Gastroesophageal sphincter (tissue), 4 donors: Measurements from ENCODE around the gene HBG2. TPM values are rescaled to one million over a fixed set of nuclear protein-coding genes. Genes with fewer than 3 reads are reported as not detected.

Source experiments
- ATAC-seq: fragments of 150-250 bp; one replicate; pipeline ENCODE4 v1.9.1; 2016; ENCODE audit warnings: mild to moderate bottlenecking, moderate library complexity
- H3K27ac ChIP-seq, 4 donors: fragments of 200-600 bp; sonication (generic) in 3 of 4; 1 replicate in 3 of 4; 2 replicates in 1 of 4; pipeline ENCODE4 v1.5.1; 2016 to 2019
- H3K27me3 ChIP-seq: fragments of 200-600 bp; sonication (generic); one replicate; pipeline ENCODE4 v1.5.1; 2019
- H3K36me3 ChIP-seq, 2 donors: fragments of 200-600 bp; sonication (generic); one replicate each; pipeline ENCODE4 v1.5.1; 2019; ENCODE audit warnings: control low read depth in 1 of 2
- H3K4me1 ChIP-seq, 3 donors: fragments of 200-600 bp; sonication (generic); 1 replicate in 2 of 3; 2 replicates in 1 of 3; pipeline ENCODE4 v1.5.1; 2016 to 2019; ENCODE audit warnings: control low read depth in 2 of 3
- H3K4me3 ChIP-seq, 2 donors: fragments of 200-600 bp; sonication (generic); one replicate each; pipeline ENCODE4 v1.5.1; 2019; ENCODE audit warnings: mild to moderate bottlenecking in 1 of 2, moderate library complexity in 1 of 2
- H3K9me3 ChIP-seq, 3 donors: fragments of 200-600 bp; sonication (generic); one replicate each; pipeline ENCODE4 v1.5.1; 2017 to 2019; ENCODE audit warnings: control low read depth in 2 of 3
- CTCF ChIP-seq, 4 experiments: fragments of 200-600 bp in 2 of 4; fragments of 450-650 bp in 2 of 4; sonication (generic) in 1 of 4; IDR thresholded peaks; one replicate each; pipeline ENCODE4 v1.5.1; 2017 to 2019; ENCODE audit warnings: antibody characterized with exemption in 4 of 4, mild to moderate bottlenecking in 2 of 4, moderate library complexity in 2 of 4
- EP300 ChIP-seq: sonication (generic); formaldehyde crosslinking; IDR thresholded peaks from one replicate; pipeline ENCODE4 v1.6.1; 2017; ENCODE audit warnings: antibody characterized with exemption, mild to moderate bottlenecking
- POLR2A ChIP-seq, 2 donors: fragments of 450-650 bp; IDR thresholded peaks; one replicate each; pipeline ENCODE4 v1.6.1; 2017; ENCODE audit warnings: antibody characterized with exemption in 2 of 2, mild to moderate bottlenecking in 2 of 2, moderate library complexity in 1 of 2
- POLR2AphosphoS5 ChIP-seq: sonication (generic); formaldehyde crosslinking; IDR thresholded peaks from one replicate; pipeline ENCODE4 v1.6.1; 2017; ENCODE audit warnings: antibody characterized with exemption
- WGBS, 2 donors: methylation state at CpG; one replicate each; pipeline ENCODE4 v1.1.5; 2018; ENCODE audit warnings: low coverage in 1 of 2; 5-methylcytosine and 5-hydroxymethylcytosine counted together
- total RNA-seq, 4 donors: library from RNA; depleted of rRNA; stranded (reverse); fragments of >200 nt; gene quantifications; one replicate each; pipeline ENCODE4 v1.1.0, GENCODE V29; 2016

Gene HBG2
- total RNA-seq, 4 donors from 2014 or later, result not detected

DNA sequence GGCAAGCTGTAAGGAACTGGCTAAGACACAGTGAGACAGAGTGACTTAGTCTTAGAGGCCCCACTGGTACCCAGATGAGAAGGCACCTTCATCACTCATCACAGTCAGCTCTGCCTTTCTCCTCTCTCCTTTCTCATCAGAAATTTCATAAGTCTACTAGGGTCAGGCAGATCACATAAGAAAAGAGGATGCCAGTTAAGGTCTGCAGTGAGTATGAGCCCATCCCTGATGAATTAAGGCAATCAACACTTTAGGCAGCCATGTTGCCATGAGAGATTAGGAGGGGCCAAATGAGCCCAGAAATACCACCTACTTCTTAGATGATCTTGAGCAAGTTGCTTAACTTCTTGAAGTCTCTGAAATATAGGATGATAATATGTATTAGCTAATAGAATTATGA is 27.0 kb upstream of the HBG2 start:
- Histone ChIP-seq H3K9me3 (no peaks in the 10 kb centered on the region), H3K27ac (no peak overlapping the region), H3K4me1 (peaks cover 0 to 6% (median 0%) of the 10 kb centered on the region in 3 donors), H3K4me3 (no peak overlapping the region), H3K36me3 (no peaks in the 10 kb centered on the region), H3K27me3 (no peaks in the 10 kb centered on the region)
- no peak for ATAC-seq
- no peak for TF ChIP-seq POLR2A (IDR thresholded peaks at IDR 0.05)
- no peak for TF ChIP-seq EP300
- TF ChIP-seq POLR2AphosphoS5, result no peak
- no peak for TF ChIP-seq CTCF (IDR thresholded peaks at IDR 0.05)

GRCh38 chr11:5280582-5281102 is 26.1 kb upstream of the HBG2 start:
- Histone ChIP-seq H3K4me1 (peaks cover 0 to 6% (median 0%) of the 10 kb centered on the region in 3 donors), H3K4me3 (no peak overlapping the region), H3K27me3 (no peaks in the 10 kb centered on the region), H3K27ac (no peak overlapping the region), H3K9me3 (no peaks in the 10 kb centered on the region), H3K36me3 (no peaks in the 10 kb centered on the region)
- peak; percentile 92 for ATAC-seq
- peak; percentile 63 for TF ChIP-seq POLR2AphosphoS5
- no peak for TF ChIP-seq POLR2A (IDR thresholded peaks at IDR 0.05)
- no peak for TF ChIP-seq EP300
- TF ChIP-seq CTCF (IDR thresholded peaks at IDR 0.05), result no peak
- 5 to 33% methylated on average over 1 to 3 of the region's 3 CpGs for WGBS, 2 donors

GRCh38 chr11:5279471-5280090 is 25.0 kb upstream of the HBG2 start:
- no peaks in the 10 kb centered on the region for H3K27me3 ChIP-seq
- TF ChIP-seq CTCF (IDR thresholded peaks at IDR 0.05), result no peak
- TF ChIP-seq POLR2A (IDR thresholded peaks at IDR 0.05), result no peak
- no peak for TF ChIP-seq EP300
- no peak for TF ChIP-seq POLR2AphosphoS5
- H3K9me3 ChIP-seq, result no peaks in the 10 kb centered on the region
- 72 to 80% methylated on average over 4 of the region's 4 CpGs for WGBS, 2 donors
- H3K4me1 ChIP-seq, result peaks cover 0 to 6% (median 0%) of the 10 kb centered on the region in 3 donors
- H3K27ac ChIP-seq, result no peak overlapping the region
- H3K4me3 ChIP-seq, result no peak overlapping the region
- H3K36me3 ChIP-seq, result no peaks in the 10 kb centered on the region
- no peak for ATAC-seq

GRCh38 chr11:5277807-5278382 is 23.3 kb upstream of the HBG2 start:
- TF ChIP-seq EP300 (no peak), POLR2AphosphoS5 (no peak), CTCF (IDR thresholded peaks at IDR 0.05) (no peak), POLR2A (IDR thresholded peaks at IDR 0.05) (no peak)
- H3K36me3 ChIP-seq, result no peaks in the 10 kb centered on the region
- WGBS, 2 donors, result 55 to 83% methylated on average over 1 of the region's 1 CpG
- ATAC-seq, result no peak
- no peaks in the 10 kb centered on the region for H3K9me3 ChIP-seq
- no peaks in the 10 kb centered on the region for H3K27me3 ChIP-seq
- H3K27ac ChIP-seq, result no peak overlapping the region
- H3K4me3 ChIP-seq, result no peak overlapping the region
- H3K4me1 ChIP-seq, result peaks cover 0 to 6% (median 0%) of the 10 kb centered on the region in 3 donors

GRCh38 chr11:5276697-5277096 is 22.1 kb upstream of the HBG2 start:
- Histone ChIP-seq H3K27me3 (no peaks in the 10 kb centered on the region), H3K36me3 (no peaks in the 10 kb centered on the region), H3K9me3 (no peaks in the 10 kb centered on the region), H3K27ac (no peak overlapping the region), H3K4me3 (no peak overlapping the region), H3K4me1 (peaks cover 0 to 6% (median 0%) of the 10 kb centered on the region in 3 donors)
- TF ChIP-seq EP300, result no peak
- no peak for TF ChIP-seq POLR2AphosphoS5
- no peak for TF ChIP-seq CTCF (IDR thresholded peaks at IDR 0.05)
- no peak for TF ChIP-seq POLR2A (IDR thresholded peaks at IDR 0.05)
- WGBS, 2 donors, result 66 to 83% methylated on average over 1 to 2 of the region's 2 CpGs
- ATAC-seq, result no peak
